GM13977 (cell line): Measurements from ENCODE around the gene BAIAP2.

Source experiments
- DNase-seq: peaks from one replicate; pipeline ENCODE4 v3.0.0; 2012; ENCODE audit warnings: low spot score
- CTCF ChIP-seq: IDR thresholded peaks from 2 replicates; pipeline ENCODE4 v1.5.1; 2012; ENCODE audit warnings: mild to moderate bottlenecking, control low read depth; ENCODE audit not compliant: insufficient read depth; ENCODE audit errors: extremely low read depth, missing control alignments
- in situ Hi-C: fragments of 300-500 bp; cut with MboI; formaldehyde crosslinking; loops from one replicate; pipeline ENCODE4 v1.12.0; 2022; ENCODE audit warnings: low sequenced_read_pairs, low pct_unique_long_range_greater_than_20kb, mixed read lengths, inconsistent platforms; ENCODE audit not compliant: unreplicated experiment

BAIAP2 gene

GRCh38 chr17:81099888-81100287, 64.9 kb downstream of the BAIAP2 start:
- in situ Hi-C loops: no loop called here
- DNase-seq: no peak
- TF ChIP-seq CTCF: no peak

GRCh38 chr17:81100668-81101067, 65.7 kb downstream of the BAIAP2 start:
- no peak for TF ChIP-seq CTCF
- in situ Hi-C loops: no loop called here
- DNase-seq: no peak

GRCh38 chr17:81101614-81102306, 66.8 kb downstream of the BAIAP2 start:
- in situ Hi-C loops: no loop called here
- DNase-seq: peak; percentile 99
- peak; percentile 100 for TF ChIP-seq CTCF

GRCh38 chr17:81102352-81102751, 67.4 kb downstream of the BAIAP2 start:
- no peak for TF ChIP-seq CTCF
- no peak for DNase-seq
- in situ Hi-C loops: no loop called here

- TF ChIP-seq CTCF: no peak
- in situ Hi-C loops: no loop called here
These were observed 67.9 kb downstream of the BAIAP2 start for GRCh38 chr17:81102869-81103268.

GRCh38 chr17:81103379-81103778, 68.4 kb downstream of the BAIAP2 start:
- in situ Hi-C loops: no loop called here
- TF ChIP-seq CTCF: no peak

More at GRCh38 chr17:81102869-81103268, 67.9 kb downstream of the BAIAP2 start:
- DNase-seq: no peak

More at GRCh38 chr17:81103379-81103778, 68.4 kb downstream of the BAIAP2 start:
- no peak for DNase-seq
